Right kidney (tissue), 1 donor: ENCODE data around the gene KDM5B.

ENCODE experiments used
- DNase-seq: peaks from one replicate; pipeline ENCODE4 v3.0.0-alpha.2; 2016

The KDM5B gene

GRCh38 chr1:202713110-202713509 lies 95.1 kb downstream of the KDM5B start:
- no peak for DNase-seq

- DNase-seq, result no peak
Measured at GRCh38 chr1:202711949-202712635, 96.1 kb downstream of the KDM5B start.

GRCh38 chr1:202710070-202711045 lies 97.9 kb downstream of the KDM5B start, which contains the start of gene SYT2:
Gene SYT2, minus strand, starts transcription at chr1:202710454. Its CDS starts 104,682 bp downstream, at chr1:202605772.
- peak; percentile 66 for DNase-seq

GRCh38 chr1:202709276-202710041 lies 98.8 kb downstream of the KDM5B start:
- no peak for DNase-seq

GRCh38 chr1:202708456-202709275 lies 99.6 kb downstream of the KDM5B start:
- no peak for DNase-seq

- DNase-seq, result no peak
Measured at GRCh38 chr1:202706851-202707250, 101.4 kb downstream of the KDM5B start.

GRCh38 chr1:202704601-202705000 lies 103.6 kb downstream of the KDM5B start:
- no peak for DNase-seq

- DNase-seq, result no peak
Measured at GRCh38 chr1:202703191-202703590, 105.0 kb downstream of the KDM5B start.

GRCh38 chr1:202702088-202702487 lies 106.1 kb downstream of the KDM5B start:
- DNase-seq, result no peak

- DNase-seq, result no peak
Measured at GRCh38 chr1:202701200-202701599, 107.0 kb downstream of the KDM5B start.

GRCh38 chr1:202700061-202700460 lies 108.2 kb downstream of the KDM5B start:
- no peak for DNase-seq

- no peak for DNase-seq
Measured at GRCh38 chr1:202698276-202698675, 109.9 kb downstream of the KDM5B start.

GRCh38 chr1:202697038-202697437 lies 111.2 kb downstream of the KDM5B start:
- DNase-seq, result no peak

GRCh38 chr1:202694314-202694713 lies 113.9 kb downstream of the KDM5B start:
- no peak for DNase-seq

- DNase-seq, result peak; percentile 43
Measured at GRCh38 chr1:202692959-202693555, 115.2 kb downstream of the KDM5B start.

- DNase-seq, result no peak
Measured at GRCh38 chr1:202691816-202692215, 116.4 kb downstream of the KDM5B start.

- no peak for DNase-seq
Measured at GRCh38 chr1:202689493-202690342, 118.5 kb downstream of the KDM5B start.

- no peak for DNase-seq
Measured at GRCh38 chr1:202689082-202689481, 119.1 kb downstream of the KDM5B start.

GRCh38 chr1:202688401-202688800 lies 119.8 kb downstream of the KDM5B start:
- DNase-seq, result no peak

GRCh38 chr1:202687798-202688197 lies 120.4 kb downstream of the KDM5B start:
- no peak for DNase-seq
